ENCODE measurements around the gene IQSEC1.

Gene IQSEC1

GRCh38 chr3:12852201-12852600 lies 221.0 kb downstream of the IQSEC1 start:
- DNase-seq (ENCODE audit: insufficient read length, low spot score) (no peak), FAIRE-seq (no peak)
- no peak for TF ChIP-seq POLR2A (IDR thresholded peaks at IDR 0.05; ENCODE audit: low read depth, low read length)

Data from H54 (cell line).